GM19099 (cell line): ENCODE results near the gene LHFPL3.

ENCODE experiments used
- POLR2A ChIP-seq: IDR thresholded peaks from 3 replicates; pipeline ENCODE4 v1.6.1; 2011; ENCODE audit warnings: low read depth; ENCODE audit not compliant: insufficient read length; ENCODE audit errors: extremely low read depth

LHFPL3 gene

GRCh38 chr7:104431930-104432329 is 103.5 kb downstream of the LHFPL3 start:
- TF ChIP-seq POLR2A: no peak

GRCh38 chr7:104434129-104434528 is 105.7 kb downstream of the LHFPL3 start:
- TF ChIP-seq POLR2A: no peak

- TF ChIP-seq POLR2A: no peak
Measured at GRCh38 chr7:104442481-104442880, 114.1 kb downstream of the LHFPL3 start.

GRCh38 chr7:104444017-104444416 is 115.6 kb downstream of the LHFPL3 start:
- TF ChIP-seq POLR2A: no peak

GRCh38 chr7:104445393-104445792 is 117.0 kb downstream of the LHFPL3 start:
- TF ChIP-seq POLR2A: no peak

- no peak for TF ChIP-seq POLR2A
Measured at GRCh38 chr7:104450861-104451260, 122.5 kb downstream of the LHFPL3 start.

- TF ChIP-seq POLR2A: no peak
Measured at GRCh38 chr7:104453190-104453589, 124.8 kb downstream of the LHFPL3 start.

GRCh38 chr7:104458875-104459274 is 130.5 kb downstream of the LHFPL3 start:
- no peak for TF ChIP-seq POLR2A

- no peak for TF ChIP-seq POLR2A
Measured at GRCh38 chr7:104469166-104469820, 140.9 kb downstream of the LHFPL3 start.

- no peak for TF ChIP-seq POLR2A
Measured at GRCh38 chr7:104480529-104480928, 152.1 kb downstream of the LHFPL3 start.

GRCh38 chr7:104482362-104483037 is 154.1 kb downstream of the LHFPL3 start:
- TF ChIP-seq POLR2A: no peak

GRCh38 chr7:104486931-104487330 is 158.5 kb downstream of the LHFPL3 start:
- TF ChIP-seq POLR2A: no peak

GRCh38 chr7:104487642-104488041 is 159.2 kb downstream of the LHFPL3 start:
- no peak for TF ChIP-seq POLR2A

- TF ChIP-seq POLR2A: no peak
Measured at GRCh38 chr7:104497379-104497967, 169.1 kb downstream of the LHFPL3 start.

GRCh38 chr7:104499975-104500374 is 171.6 kb downstream of the LHFPL3 start:
- TF ChIP-seq POLR2A: no peak

GRCh38 chr7:104509874-104510273 is 181.5 kb downstream of the LHFPL3 start:
- no peak for TF ChIP-seq POLR2A
